Brain microvascular endothelial cell (primary cell): ENCODE data around the gene DENND1A.

ENCODE experiments used
- DNase-seq: peaks from one replicate; pipeline ENCODE4 v3.0.0-alpha.2; 2020
- H3K27ac ChIP-seq: fragments of 250-450 bp; sonication (Bioruptor Pico); 2 replicates; pipeline ENCODE4 v1.5.1; 2020; ENCODE audit warnings: mild to moderate bottlenecking, moderate library complexity
- H3K27me3 ChIP-seq: fragments of 250-450 bp; sonication (Bioruptor Pico); replicated peaks from 2 replicates; pipeline ENCODE4 v1.5.1; 2020; ENCODE audit warnings: mild to moderate bottlenecking
- H3K36me3 ChIP-seq: fragments of 250-450 bp; sonication (Bioruptor Pico); replicated peaks from 2 replicates; pipeline ENCODE4 v1.5.1; 2020; ENCODE audit warnings: mild to moderate bottlenecking
- H3K4me3 ChIP-seq: 2 replicates; pipeline ENCODE4 v1.5.1; 2011; ENCODE audit warnings: low read depth, mild to moderate bottlenecking, control low read depth, low read length, moderate library complexity
- CTCF ChIP-seq: IDR thresholded peaks from 2 replicates; pipeline ENCODE4 v1.5.1; 2011; ENCODE audit warnings: low read depth, mild to moderate bottlenecking, moderate library complexity, low read length, control low read depth, inconsistent platforms; ENCODE audit errors: missing control alignments
- in situ Hi-C: cut with HindIII; loops from 2 replicates; pipeline ENCODE4 v1.10.0; 2017; ENCODE audit warnings: low sequenced_read_pairs, low pct_ligation_motif_present

DENND1A gene

DNA sequence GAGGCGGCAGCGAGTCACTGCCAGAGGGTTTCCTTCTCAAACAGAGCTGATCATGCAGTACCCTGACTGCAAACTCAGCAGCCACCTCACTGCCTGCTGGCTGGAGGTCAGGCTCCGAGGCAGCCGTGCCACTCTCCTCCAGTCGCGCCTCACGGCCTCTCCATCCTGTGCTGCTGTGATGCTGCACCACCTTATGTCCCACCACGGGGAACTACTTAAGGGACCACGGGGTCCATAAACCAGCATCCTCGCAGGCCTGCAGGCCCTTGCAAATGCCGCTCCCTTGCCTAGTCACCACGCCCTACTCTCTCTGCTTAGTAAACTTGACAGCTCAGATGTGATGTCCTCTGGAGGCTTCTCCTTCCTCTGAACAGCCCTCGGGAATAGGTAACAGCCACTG lies 474.7 kb downstream of the DENND1A start:
- Histone ChIP-seq H3K27ac (no peak overlapping the region), H3K36me3 (no peaks in the 10 kb centered on the region), H3K4me3 (no peak overlapping the region), H3K27me3 (no peaks in the 10 kb centered on the region)
- no peak for TF ChIP-seq CTCF
- no peak for DNase-seq
- in situ Hi-C loops = no loop called here

DNA sequence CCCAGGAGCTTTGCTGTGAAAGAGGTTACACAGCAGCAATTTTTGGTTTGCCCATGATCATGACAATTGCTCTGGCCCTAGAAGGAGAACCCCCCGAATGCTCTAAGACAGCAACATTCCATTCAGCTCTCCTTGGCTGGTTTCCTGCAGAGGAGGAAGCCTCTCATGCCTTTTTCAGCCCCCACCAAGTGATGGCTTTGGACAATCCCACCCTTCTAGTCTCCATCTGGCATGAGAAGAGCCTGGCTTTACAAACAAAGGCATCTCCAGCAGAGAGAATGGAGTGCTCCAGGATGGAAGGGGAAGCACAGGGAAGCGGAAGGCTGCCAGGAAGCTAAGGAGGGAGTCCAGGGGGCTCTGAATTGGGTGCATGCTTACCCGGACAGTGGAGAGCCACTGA lies 475.6 kb downstream of the DENND1A start:
- Histone ChIP-seq H3K27ac (no peak overlapping the region), H3K4me3 (no peak overlapping the region), H3K36me3 (no peaks in the 10 kb centered on the region), H3K27me3 (no peaks in the 10 kb centered on the region)
- no peak for DNase-seq
- in situ Hi-C loops = no loop called here
- TF ChIP-seq CTCF = no peak

- Histone ChIP-seq H3K36me3 (no peaks in the 10 kb centered on the region), H3K27ac (no peak overlapping the region)
Observed at GRCh38 chr9:123453831-123454321, 476.1 kb downstream of the DENND1A start.

DNA sequence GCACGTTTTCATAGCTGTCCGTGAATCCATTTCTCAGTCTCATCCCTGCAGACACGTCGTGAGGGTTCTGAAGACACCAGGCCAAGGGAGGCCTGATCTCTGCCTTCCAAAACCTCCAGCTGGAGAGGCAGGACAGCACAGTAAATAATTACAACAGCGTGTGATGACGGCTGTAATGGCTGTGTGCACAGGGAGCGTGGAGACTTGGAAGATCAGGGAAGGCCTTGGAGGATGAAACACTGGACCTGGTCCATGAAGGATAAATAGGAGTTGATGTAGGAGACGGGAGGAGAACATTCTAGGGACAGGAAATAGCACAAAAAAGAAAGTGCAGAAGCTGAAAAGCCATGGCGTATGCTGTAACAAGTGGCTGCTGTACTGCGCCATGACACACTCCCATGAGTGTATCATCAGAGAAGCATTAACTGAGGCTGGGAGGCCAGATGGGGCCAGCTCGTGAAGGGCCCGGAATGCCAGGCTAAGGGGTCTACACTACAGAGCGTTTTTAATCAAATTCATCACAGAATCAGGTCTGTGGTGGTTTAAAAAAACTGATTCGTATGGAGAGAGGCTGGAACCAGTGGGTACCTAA lies 476.8 kb downstream of the DENND1A start:
- Histone ChIP-seq H3K27me3 (no peaks in the 10 kb centered on the region), H3K4me3 (no peak overlapping the region), H3K36me3 (no peaks in the 10 kb centered on the region), H3K27ac (no peak overlapping the region)
- in situ Hi-C loops = no loop called here
- no peak for TF ChIP-seq CTCF
- no peak for DNase-seq

More at GRCh38 chr9:123453831-123454321, 476.1 kb downstream of the DENND1A start:
- Histone ChIP-seq H3K27me3 (no peaks in the 10 kb centered on the region), H3K4me3 (no peak overlapping the region)
- in situ Hi-C loops = no loop called here
- TF ChIP-seq CTCF = no peak
- no peak for DNase-seq

GRCh38 chr9:123450996-123451395 lies 478.9 kb downstream of the DENND1A start:
- Histone ChIP-seq H3K36me3 (no peaks in the 10 kb centered on the region), H3K27me3 (no peaks in the 10 kb centered on the region), H3K27ac (no peak overlapping the region), H3K4me3 (no peak overlapping the region)
- no peak for TF ChIP-seq CTCF
- no peak for DNase-seq
- in situ Hi-C loops = no loop called here
